K562 (cell line): Measurements from ENCODE around the gene CTDSPL2. TPM values are rescaled to one million over a fixed set of nuclear protein-coding genes. Genes with fewer than 3 reads are reported as not detected.

Experiments
- ATAC-seq: fragments of 200-7000 bp; cut with Tn5 transposase; 3 replicates; pipeline ENCODE4 v1.9.1; 2020; ENCODE audit warnings: moderate library complexity
- BruUV-seq: library from RNA; stranded (reverse); fragments of 400-500 nt; replicated peaks from 2 replicates; lab custom pipeline; 2021; lab: Mats Ljungman, UMichigan
- CTCF ChIA-PET: fragments of 300-600 bp; formaldehyde crosslinking; extraction: SDS; loops from one replicate; lab custom pipeline; 2021; ENCODE audit warnings: low intra/inter-chr PET ratio; lab: Yijun Ruan, JAX
- POLR2A ChIA-PET: fragments of 300-600, 350-650 bp; sonication (Branson Sonifier 250); formaldehyde crosslinking; extraction: SDS; loops from one replicate; lab custom pipeline; 2021; ENCODE audit warnings: antibody characterized with exemption, inconsistent platforms; lab: Yijun Ruan, JAX
- DNase-seq, 4 experiments: peaks; one replicate each; pipeline versions ENCODE4 v3.0.0 to v3.0.0-alpha.2; 2011 to 2018; ENCODE audit warnings: low spot score in 3 of 4, mixed read lengths in 3 of 4; ENCODE audit errors: extremely low read depth in 1 of 4
- FAIRE-seq: peaks from 2 replicates; lab custom pipeline; 2011; peaks lifted over from hg19 to GRCh38; lab: Jason Lieb, UNC
- H2AFZ ChIP-seq: 2 replicates; pipeline ENCODE4 v1.6.0; 2011; ENCODE audit warnings: low read depth, low read length, control low read depth, inconsistent platforms
- H3K27ac ChIP-seq: fragments of 200-600 bp; 3 replicates; pipeline ENCODE4 v1.8.0; 2011; ENCODE audit warnings: low read depth, mild to moderate bottlenecking, control low read depth, inconsistent platforms, low read length, moderate library complexity, mixed read lengths; ENCODE audit errors: extremely low read depth
- H3K27me3 ChIP-seq, 2 experiments: fragments of 300-600 bp in 1 of 2; 2 replicates in 1 of 2; 3 replicates in 1 of 2; pipeline versions ENCODE4 v1.6.0 to v1.8.0; 2011; ENCODE audit warnings: inconsistent platforms in 2 of 2, low read length in 2 of 2, mild to moderate bottlenecking in 1 of 2, mixed read lengths in 1 of 2, moderate library complexity in 1 of 2; ENCODE audit not compliant: control insufficient read depth in 2 of 2, insufficient read depth in 2 of 2
- H3K36me3 ChIP-seq: fragments of 300-600 bp; 3 replicates; pipeline ENCODE4 v1.8.0; 2011; ENCODE audit warnings: mild to moderate bottlenecking, low read length, inconsistent platforms; ENCODE audit not compliant: control insufficient read depth, insufficient read depth
- H3K4me1 ChIP-seq, 2 experiments: fragments of 200-600 bp in 1 of 2; replicated peaks in 1 of 2; 2 replicates in 1 of 2; 3 replicates in 1 of 2; pipeline versions ENCODE4 v1.5.1 to v1.8.0; 2011; ENCODE audit warnings: inconsistent platforms in 2 of 2, low read length in 2 of 2, mild to moderate bottlenecking in 1 of 2, mixed read lengths in 1 of 2, moderate library complexity in 1 of 2; ENCODE audit not compliant: control insufficient read depth in 2 of 2, insufficient read depth in 2 of 2
- H3K4me2 ChIP-seq: 2 replicates; pipeline ENCODE4 v1.6.1; 2011; ENCODE audit warnings: low read length, control low read depth, inconsistent platforms, mixed read lengths; ENCODE audit not compliant: insufficient read depth
- H3K4me3 ChIP-seq: fragments of 200-600 bp; sonication (generic), shearing (Covaris generic); 2 replicates; pipeline ENCODE4 v1.5.1; 2016; ENCODE audit warnings: control low read depth, inconsistent platforms
- H3K79me2 ChIP-seq: fragments of 200-600 bp; 3 replicates; pipeline ENCODE4 v1.8.0; 2011; ENCODE audit warnings: low read length, inconsistent platforms; ENCODE audit not compliant: control insufficient read depth, insufficient read depth
- H3K9ac ChIP-seq, 2 experiments: 2 replicates each; pipeline versions ENCODE4 v1.6.0 to v1.6.1; 2011; ENCODE audit warnings: low read depth in 2 of 2, low read length in 2 of 2, control low read depth in 1 of 2, inconsistent platforms in 1 of 2, mild to moderate bottlenecking in 1 of 2, mixed read lengths in 1 of 2; ENCODE audit not compliant: insufficient read depth in 1 of 2
- H3K9me1 ChIP-seq: one replicate; pipeline ENCODE4 v1.6.0; 2011; ENCODE audit warnings: inconsistent platforms, mild to moderate bottlenecking, low read length, moderate library complexity; ENCODE audit not compliant: control insufficient read depth, insufficient read depth
- H3K9me3 ChIP-seq: replicated peaks from 2 replicates; pipeline ENCODE4 v1.5.1; 2011; ENCODE audit warnings: low read depth, low read length, inconsistent platforms; ENCODE audit not compliant: control insufficient read depth, insufficient read depth
- H4K20me1 ChIP-seq: replicated peaks from 2 replicates; pipeline ENCODE4 v1.6.1; 2011; ENCODE audit warnings: low read length, inconsistent platforms, mixed read lengths; ENCODE audit not compliant: control insufficient read depth, insufficient read depth
- CHD7 ChIP-seq: fragments of 200-600 bp; sonication (generic); IDR thresholded peaks from one replicate; pipeline ENCODE4 v1.6.1; 2012; ENCODE audit warnings: mild to moderate bottlenecking, low read depth, low read length, inconsistent platforms
- FOSL1 ChIP-seq: fragments of 200-800 bp; sonication (Bioruptor generic); conservative IDR thresholded peaks from 2 replicates; pipeline ENCODE4 v1.6.1; 2016; ENCODE audit warnings: missing genetic modification characterization, missing compliant biosample characterization
- FOXP1 ChIP-seq: sonication (generic); formaldehyde crosslinking; IDR thresholded peaks from 2 replicates; pipeline ENCODE4 v1.8.0; 2022; ENCODE audit warnings: mild to moderate bottlenecking, missing genetic modification reagents
- NRF1 ChIP-seq, 2 experiments: fragments of 450-650 bp; IDR thresholded peaks in 1 of 2; conservative IDR thresholded peaks in 1 of 2; 2 replicates each; pipeline ENCODE4 v1.6.1; 2014; ENCODE audit warnings: mild to moderate bottlenecking in 2 of 2
- ZNF121 ChIP-seq: sonication (generic); formaldehyde crosslinking; conservative IDR thresholded peaks from 2 replicates; pipeline ENCODE4 v1.8.0; 2022; ENCODE audit warnings: missing genetic modification reagents
- ZNF224 ChIP-seq: sonication (generic); formaldehyde crosslinking; IDR thresholded peaks from 2 replicates; pipeline ENCODE4 v1.8.0; 2022; ENCODE audit warnings: mild to moderate bottlenecking, missing genetic modification reagents
- WGBS: fragments of 100-300 bp; shearing (Covaris generic); methylation state at CpG from one replicate; pipeline ENCODE4 v1.1.6; 2016; ENCODE audit warnings: low coverage, mixed read lengths; ENCODE audit not compliant: insufficient coverage; ENCODE audit errors: missing lambda C conversion rate; 5-methylcytosine and 5-hydroxymethylcytosine counted together
- in situ Hi-C: fragments of 300-500 bp; cut with MboI; formaldehyde crosslinking; loops from 4 replicates; pipeline ENCODE4 v1.15.0; 2018; ENCODE audit warnings: inconsistent platforms, mixed read lengths
- intact Hi-C: fragments of 100-400 bp; cut with micrococcal nuclease; formaldehyde crosslinking; loops from 2 replicates; pipeline ENCODE4 v1.14.2; 2022
- polyA plus RNA-seq, 8 experiments: library from polyadenylated mRNA; depleted of rRNA in 4 of 8; stranded (reverse) in 5 of 8; unstranded in 3 of 8; fragments of >200 nt; fragmentation: Nextera tagmentation in 2 of 8; fragmentation: Illumina TruSeq in 1 of 8; extraction: Ambion mirVana in 2 of 8; extraction: Trizol in 1 of 8; gene quantifications; 2 replicates each; pipeline versions ENCODE4 v1.2.1 to v1.2.3, GENCODE V29; 2011 to 2014; ENCODE audit warnings: inconsistent platforms in 1 of 8, missing spikeins in 1 of 8
- total RNA-seq, 7 experiments: library from RNA; depleted of rRNA in 6 of 7; stranded (reverse); fragments of >200 nt in 6 of 7; fragmentation: Illumina TruSeq in 2 of 7; extraction: Trizol in 2 of 7; gene quantifications; 2 replicates each; pipeline versions ENCODE4 v1.2.1 to v1.2.3, GENCODE V29; 2011 to 2021; ENCODE audit warnings: low replicate concordance in 1 of 7

Gene CTDSPL2
- total and polyA plus RNA-seq, 9 of the 15 experiments (the other 6 are each of a cell fraction or from before 2014, with no cell fraction given) = 16.8 to 79.0 (median 53.1) TPM

GRCh38 chr15:44479343-44479742, 51.9 kb downstream of the CTDSPL2 start:
- POLR2A ChIA-PET = no interaction called here

GRCh38 chr15:44482090-44482489, 54.7 kb downstream of the CTDSPL2 start:
- H3K36me3 ChIP-seq = peaks cover 27% of the 10 kb centered on the region; the same call in 2 of the 3 replicates
- no peak overlapping the region for H3K9ac ChIP-seq
- BruUV-seq = no TSS peak
- no peak for DNase-seq
- FAIRE-seq = no peak
- H4K20me1 ChIP-seq = no peaks in the 10 kb centered on the region
- H3K9me1 ChIP-seq = peaks cover 4% of the 10 kb centered on the region
- CTCF ChIA-PET = no interaction called here
- H3K79me2 ChIP-seq = peaks cover 50% of the 10 kb centered on the region
- no peaks in the 10 kb centered on the region for H3K27me3 ChIP-seq
- no peak overlapping the region for H2AFZ ChIP-seq
- in situ Hi-C loops = no loop called here
- WGBS = 86% methylated on average over 2 of the region's 2 CpGs
- no peak overlapping the region for H3K4me3 ChIP-seq
- no peaks in the 10 kb centered on the region for H3K4me1 ChIP-seq
- no peak overlapping the region for H3K27ac ChIP-seq
- intact Hi-C loops = no loop called here
- no peaks in the 10 kb centered on the region for H3K9me3 ChIP-seq
- ATAC-seq = no peak
- POLR2A ChIA-PET = interaction anchor here (0.7 to 1.3 kb wide), 4 partner anchors 8 to 55 kb away, joined by 3 to 4 read pairs (median 3); partner anchors contain the start of gene CTDSPL2
- no peak overlapping the region for H3K4me2 ChIP-seq
- TF ChIP-seq CHD7 (no peak), FOXP1 (CRISPR knock-in tag) (no peak), FOSL1 (tag) (no peak)

More at GRCh38 chr15:44479343-44479742, 51.9 kb downstream of the CTDSPL2 start:
- Histone ChIP-seq H3K9ac (no peak overlapping the region), H3K36me3 (peaks cover 8% of the 10 kb centered on the region; the same call in 1 of the 3 replicates), H3K9me1 (peaks cover 4% of the 10 kb centered on the region), H3K9me3 (no peaks in the 10 kb centered on the region), H3K27ac (no peak overlapping the region), H3K27me3 (no peaks in the 10 kb centered on the region), H4K20me1 (no peaks in the 10 kb centered on the region), H3K79me2 (peaks cover 55% of the 10 kb centered on the region), H3K4me1 (no peaks in the 10 kb centered on the region), H3K4me3 (no peak overlapping the region), H3K4me2 (no peak overlapping the region), H2AFZ (no peak overlapping the region)
- no peak for ATAC-seq
- CTCF ChIA-PET = no interaction called here
- no TSS peak for BruUV-seq
- 90% methylated on average over 2 of the region's 2 CpGs for WGBS
- in situ Hi-C loops = no loop called here
- intact Hi-C loops = no loop called here
- FAIRE-seq = no peak
- no peak for DNase-seq
- peak; percentile 90 for TF ChIP-seq ZNF121 (CRISPR knock-in tag)
- no peak for TF ChIP-seq ZNF224
- no peak for TF ChIP-seq NRF1 (conservative IDR thresholded peaks at IDR 0.05 in 1 of 2, IDR thresholded peaks at IDR 0.05 in 1 of 2)
